ENCODE measurements around the gene HOXA6. TPM values are rescaled to one million over a fixed set of nuclear protein-coding genes. Genes with fewer than 3 reads are reported as not detected.

Gene HOXA6
- total and polyA plus RNA-seq, 2 donors (not counting 1 experiment from before 2014, with no cell fraction given), result 0.18 to 0.49 TPM

DNA sequence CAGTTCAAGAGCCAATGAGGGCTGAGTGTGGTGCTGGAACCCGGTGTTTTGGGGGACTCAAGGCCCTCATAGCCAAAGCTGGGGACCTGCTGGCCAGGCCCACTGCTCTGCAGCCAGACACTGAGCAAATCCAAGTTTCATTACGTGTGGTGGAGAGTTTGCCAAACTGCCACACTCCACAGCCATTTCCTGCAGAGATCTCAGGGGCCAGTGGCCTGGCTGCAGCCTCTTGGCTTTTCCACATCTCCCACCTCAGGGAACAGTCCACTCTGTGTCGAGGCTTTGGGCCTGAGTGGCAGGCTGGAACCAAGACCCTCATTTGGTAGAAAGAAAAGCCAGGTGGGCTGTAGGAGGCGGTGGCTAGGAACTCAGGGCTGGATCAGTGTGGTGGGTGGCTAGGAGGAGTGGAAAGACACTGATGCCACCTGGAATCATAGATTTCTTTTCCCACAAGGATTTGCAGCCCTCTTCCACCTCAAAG, 34.3 kb upstream of the HOXA6 start:
- Histone ChIP-seq H3K79me2 (ENCODE audit: control insufficient read depth, insufficient read depth, low read length) (no peaks in the 10 kb centered on the region), H3K27me3 (replicated peaks in 1 of 4; ENCODE audit: control extremely low read depth in 1 of 4, control insufficient read depth in 3 of 4, insufficient read depth in 4 of 4, low read length in 3 of 4) (peaks cover 0 to 94% (median 79%) of the 10 kb centered on the region in 4 experiments), H3K4me3 (ENCODE audit: control extremely low read depth in 1 of 5, extremely low read depth in 1 of 5, insufficient read depth in 1 of 5, low read depth in 2 of 5, low read length in 4 of 5) (no peak overlapping the region), H3K27ac (ENCODE audit: low read length in 2 of 2) (no peak overlapping the region), H3K9me3 (ENCODE audit: control extremely low read depth in 1 of 3, control insufficient read depth in 2 of 3, insufficient read depth in 1 of 3, low read length in 2 of 3) (peaks cover 0 to 58% (median 3%) of the 10 kb centered on the region in 3 donors), H3K4me1 (ENCODE audit: control insufficient read depth in 2 of 2, insufficient read depth in 2 of 2, low read length in 2 of 2) (peaks cover 36 to 52% of the 10 kb centered on the region in 2 donors), H3K4me2 (replicated peaks; ENCODE audit: low read depth, low read length, poor library complexity, severe bottlenecking) (no peak overlapping the region), H3K9ac (ENCODE audit: low read length) (no peak overlapping the region), H4K20me1 (ENCODE audit: control insufficient read depth, insufficient read depth, low read length, poor library complexity, severe bottlenecking) (no peaks in the 10 kb centered on the region), H3K36me3 (replicated peaks in 1 of 2; ENCODE audit: control extremely low read depth in 1 of 2, control insufficient read depth in 1 of 2, extremely low read depth in 1 of 2, insufficient read depth in 2 of 2, low read length in 1 of 2) (no peaks in the 10 kb centered on the region), H2AFZ (ENCODE audit: insufficient read depth, low read depth, low read length, poor library complexity, severe bottlenecking) (no peak overlapping the region)
- peak overlapping the region; percentile 46 for H3K27ac Mint-ChIP-seq
- no peak overlapping the region for H3K4me3 Mint-ChIP-seq
- H3K9me3 Mint-ChIP-seq (ENCODE audit: insufficient read depth), result no peaks in the 10 kb centered on the region
- intact Hi-C loops (cut with micrococcal nuclease), result no loop called here
- H3K4me1 Mint-ChIP-seq, result peaks cover 28% of the 10 kb centered on the region
- DNase-seq (no peak), ATAC-seq (ENCODE audit: low read depth) (no peak)
- CTCF ChIA-PET, result interaction anchor here (1.1 to 1.8 kb wide), 3 partner anchors 9 to 1289 kb away, joined by 3 to 5 read pairs (median 3); no protein-coding TSS in a partner anchor
- peaks cover 66% of the 10 kb centered on the region for H3K27me3 Mint-ChIP-seq
- POLR2A ChIA-PET, result no interaction called here
- TF ChIP-seq EZH2 (IDR thresholded peaks at IDR 0.05; ENCODE audit: borderline replicate concordance, insufficient read depth, low read depth, low read length, poor library complexity, severe bottlenecking), result no peak
- TF ChIP-seq, protein P1, sequence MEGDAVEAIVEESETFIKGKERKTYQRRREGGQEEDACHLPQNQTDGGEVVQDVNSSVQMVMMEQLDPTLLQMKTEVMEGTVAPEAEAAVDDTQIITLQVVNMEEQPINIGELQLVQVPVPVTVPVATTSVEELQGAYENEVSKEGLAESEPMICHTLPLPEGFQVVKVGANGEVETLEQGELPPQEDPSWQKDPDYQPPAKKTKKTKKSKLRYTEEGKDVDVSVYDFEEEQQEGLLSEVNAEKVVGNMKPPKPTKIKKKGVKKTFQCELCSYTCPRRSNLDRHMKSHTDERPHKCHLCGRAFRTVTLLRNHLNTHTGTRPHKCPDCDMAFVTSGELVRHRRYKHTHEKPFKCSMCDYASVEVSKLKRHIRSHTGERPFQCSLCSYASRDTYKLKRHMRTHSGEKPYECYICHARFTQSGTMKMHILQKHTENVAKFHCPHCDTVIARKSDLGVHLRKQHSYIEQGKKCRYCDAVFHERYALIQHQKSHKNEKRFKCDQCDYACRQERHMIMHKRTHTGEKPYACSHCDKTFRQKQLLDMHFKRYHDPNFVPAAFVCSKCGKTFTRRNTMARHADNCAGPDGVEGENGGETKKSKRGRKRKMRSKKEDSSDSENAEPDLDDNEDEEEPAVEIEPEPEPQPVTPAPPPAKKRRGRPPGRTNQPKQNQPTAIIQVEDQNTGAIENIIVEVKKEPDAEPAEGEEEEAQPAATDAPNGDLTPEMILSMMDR (IDR thresholded peaks at IDR 0.05), result no peak
- 80% methylated on average over 2 of the region's 4 CpGs for WGBS (ENCODE audit: insufficient coverage)

All from B cell (primary cell).